GM19193 (cell line): Measurements from ENCODE around the gene AKNA.
A peak's percentile ranks its signal among the peaks of the same experiment; 100 is the strongest.

Experiments
- POLR2A ChIP-seq: IDR thresholded peaks from 4 replicates; pipeline ENCODE4 v1.6.1; 2011; ENCODE audit not compliant: insufficient read depth, insufficient read length; ENCODE audit errors: extremely low read depth

The AKNA gene

GRCh38 chr9:114409103-114409780 lies 21.5 kb upstream of the AKNA start:
- no peak for TF ChIP-seq POLR2A

GRCh38 chr9:114408645-114409044 lies 20.9 kb upstream of the AKNA start:
- no peak for TF ChIP-seq POLR2A

- TF ChIP-seq POLR2A = no peak
Observed at GRCh38 chr9:114407889-114408288, 20.1 kb upstream of the AKNA start.

- TF ChIP-seq POLR2A = no peak
Observed at GRCh38 chr9:114406441-114406840, 18.7 kb upstream of the AKNA start.

- no peak for TF ChIP-seq POLR2A
Observed at GRCh38 chr9:114405294-114406034, 17.7 kb upstream of the AKNA start.

GRCh38 chr9:114404531-114404930 lies 16.7 kb upstream of the AKNA start:
- TF ChIP-seq POLR2A = no peak

- no peak for TF ChIP-seq POLR2A
Observed at GRCh38 chr9:114403153-114403756, 15.5 kb upstream of the AKNA start.

- TF ChIP-seq POLR2A = no peak
Observed at GRCh38 chr9:114401344-114401743, 13.6 kb upstream of the AKNA start.

- no peak for TF ChIP-seq POLR2A
Observed at GRCh38 chr9:114400772-114401171, 13.0 kb upstream of the AKNA start.

- TF ChIP-seq POLR2A = no peak
Observed at GRCh38 chr9:114400219-114400618, 12.4 kb upstream of the AKNA start.

- no peak for TF ChIP-seq POLR2A
Observed at GRCh38 chr9:114399381-114399780, 11.6 kb upstream of the AKNA start.

GRCh38 chr9:114397848-114398605 lies 10.2 kb upstream of the AKNA start:
- peak; percentile 47 for TF ChIP-seq POLR2A

GRCh38 chr9:114397219-114397847 lies 9.6 kb upstream of the AKNA start:
- TF ChIP-seq POLR2A = no peak

GRCh38 chr9:114396558-114397218 lies 8.9 kb upstream of the AKNA start:
- TF ChIP-seq POLR2A = no peak
